Measurements from ENCODE around the gene ATXN2. TPM values are rescaled to one million over a fixed set of nuclear protein-coding genes. Genes with fewer than 3 reads are reported as not detected.
"Not testable (repeated sequence)": the region's sequence is repeated elsewhere in the genome, so short reads cannot be mapped to it uniquely, and the experiment has no call there.

The ATXN2 gene
- total RNA-seq, 2 donors from 2014 or later: 37.1 to 55.4 TPM

- Histone ChIP-seq H3K36me3 (replicated peaks in 1 of 2; ENCODE audit: insufficient read depth in 1 of 2, low read depth in 2 of 2) (no peaks in the 10 kb centered on the region), H3K9me3 (no peaks in the 10 kb centered on the region), H3K4me3 (peak within 1 kb of the TSS; percentile 57 to 72), H3K27ac (peak within 1 kb of the TSS; percentile 78 to 87 (median 78)), H3K4me1 (peaks cover 76% of the 10 kb centered on the region), H3K27me3 (no peaks in the 10 kb centered on the region)
- intact Hi-C loops (cut with DNase I): no loop called here
- ATAC-seq: no peak
- DNase-seq: no peak
- no peak for TF ChIP-seq CTCF (IDR thresholded peaks at IDR 0.05)
- peak in 2 of 3 donors; percentile 2 to 12 for TF ChIP-seq POLR2A (IDR thresholded peaks at IDR 0.05)
- WGBS, 2 donors: 0 to 2% methylated on average over 10 to 73 of the region's 80 CpGs
Measured at GRCh38 chr12:111405859-111406473, 193.1 kb downstream of the ATXN2 start, which contains the start of gene SH2B3. TSS of gene SH2B3 (plus strand) at chr12:111405923. CDS start at chr12:111418146, 12,223 bp downstream.

- Histone ChIP-seq H3K4me3 (no peak overlapping the region), H3K9me3 (no peaks in the 10 kb centered on the region), H3K36me3 (replicated peaks in 1 of 2; ENCODE audit: insufficient read depth in 1 of 2, low read depth in 2 of 2) (no peaks in the 10 kb centered on the region), H3K27ac (peak overlapping the region; percentile 78 to 87 (median 78)), H3K27me3 (no peaks in the 10 kb centered on the region), H3K4me1 (peaks cover 70% of the 10 kb centered on the region)
- TF ChIP-seq POLR2A (IDR thresholded peaks at IDR 0.05) (peak in 2 of 3 donors; percentile 41 to 51), CTCF (IDR thresholded peaks at IDR 0.05) (peak; percentile 62 to 84 (median 73))
- WGBS, 2 donors: 1 to 6% methylated on average over 10 to 59 of the region's 59 CpGs
- peak; percentile 98 to 100 (median 98) for DNase-seq
- peak; percentile 84 for ATAC-seq
- intact Hi-C loops (cut with DNase I): no loop called here
Measured at GRCh38 chr12:111405149-111405858, 193.8 kb downstream of the ATXN2 start.

GRCh38 chr12:111404362-111405148, 194.6 kb downstream of the ATXN2 start:
- peak; percentile 36 to 65 (median 45) for DNase-seq
- no peaks in the 10 kb centered on the region for H3K36me3 ChIP-seq (replicated peaks in 1 of 2; ENCODE audit: insufficient read depth in 1 of 2, low read depth in 2 of 2)
- H3K4me1 ChIP-seq: peaks cover 62% of the 10 kb centered on the region
- intact Hi-C loops (cut with DNase I): no loop called here
- ATAC-seq: no peak
- 31 to 37% methylated on average over 20 to 21 of the region's 21 CpGs for WGBS, 2 donors
- no peaks in the 10 kb centered on the region for H3K9me3 ChIP-seq
- TF ChIP-seq POLR2A (IDR thresholded peaks at IDR 0.05) (no peak), CTCF (IDR thresholded peaks at IDR 0.05) (no peak)
- peak overlapping the region; percentile 78 to 87 (median 78) for H3K27ac ChIP-seq
- no peak overlapping the region for H3K4me3 ChIP-seq
- H3K27me3 ChIP-seq: no peaks in the 10 kb centered on the region

- ATAC-seq; H3K36me3 ChIP-seq (replicated peaks in 1 of 2; ENCODE audit: insufficient read depth in 1 of 2, low read depth in 2 of 2); intact Hi-C loops (cut with DNase I); H3K9me3 ChIP-seq; H3K27me3 ChIP-seq; DNase-seq; H3K4me3 ChIP-seq: not testable (repeated sequence)
- WGBS, 2 donors: 55 to 64% methylated on average over 9 of the region's 9 CpGs
- peak overlapping the region; percentile 78 to 87 (median 80) for H3K27ac ChIP-seq
- peaks cover 47% of the 10 kb centered on the region for H3K4me1 ChIP-seq
Measured at GRCh38 chr12:111402490-111402824, 196.7 kb downstream of the ATXN2 start.

Small RNA genes within 50 kb of the gene (small RNA-seq; reads per million reads assigned to genes)
- not detected for gene RF00066

Other genes with a start within 250 kb of the ATXN2 start
- gene PHETA1, start 230.2 kb downstream of the ATXN2 start, total RNA-seq: 10 to 100 TPM; 20.4 to 31.4 TPM
- 10 to 100 TPM; 23.1 to 41.9 TPM for gene SH2B3, start 193.4 kb downstream of the ATXN2 start, total RNA-seq
- 1 to 10 TPM; 5.6 to 8.8 TPM for gene BRAP, start 86.6 kb upstream of the ATXN2 start, total RNA-seq
- gene ACAD10, start 86.7 kb upstream of the ATXN2 start, total RNA-seq: 10 to 100 TPM; 20.8 to 35.3 TPM
- 10 to 100 TPM; 48.8 to 57.3 TPM for gene ALDH2, start 167.6 kb upstream of the ATXN2 start, total RNA-seq
- 10 to 100 TPM; 17.1 to 43.2 TPM for gene MAPKAPK5, start 242.9 kb upstream of the ATXN2 start, total RNA-seq

All from body of pancreas (tissue), 4 donors.